ENCODE measurements around the gene SENP1.

The SENP1 gene

GRCh38 chr12:48028541-48029431 lies 77.1 kb downstream of the SENP1 start:
- peak; percentile 20 to 72 (median 52) for DNase-seq
- Histone ChIP-seq H3K27me3 (replicated peaks in 2 of 5; ENCODE audit: control insufficient read depth in 4 of 5, insufficient read depth in 5 of 5, low read length in 4 of 5) (no peaks in the 10 kb centered on the region), H3K4me1 (ENCODE audit: control extremely low read depth in 1 of 4, control insufficient read depth in 4 of 4, insufficient read depth in 4 of 4, low read length in 3 of 4) (peaks cover 0 to 34% (median 29%) of the 10 kb centered on the region in 4 experiments), H3K27ac (ENCODE audit: insufficient read depth in 1 of 2, low read depth in 1 of 2, low read length in 2 of 2, poor library complexity in 1 of 2, severe bottlenecking in 2 of 2) (no peak overlapping the region), H3K36me3 (ENCODE audit: control insufficient read depth in 4 of 4, insufficient read depth in 4 of 4, low read length in 3 of 4) (no peaks in the 10 kb centered on the region), H3K9me3 (ENCODE audit: control extremely low read depth in 1 of 5, control insufficient read depth in 4 of 5, insufficient read depth in 2 of 5, low read depth in 1 of 5, low read length in 4 of 5) (no peaks in the 10 kb centered on the region), H3K4me3 (ENCODE audit: control insufficient read depth in 1 of 7, extremely low read depth in 1 of 7, insufficient read depth in 4 of 7, low read depth in 2 of 7, low read length in 6 of 7) (no peak overlapping the region)
- 8% methylated on average over 5 of the region's 5 CpGs for WGBS (ENCODE audit: insufficient coverage)
- POLR2A ChIA-PET: no interaction called here
- CTCF ChIA-PET: interaction anchor here (0.9 to 1.4 kb wide), 2 partner anchors 13 to 24 kb away, joined by 3 to 6 read pairs; no protein-coding TSS in a partner anchor

- Histone ChIP-seq H3K27me3 (replicated peaks in 2 of 5; ENCODE audit: control insufficient read depth in 4 of 5, insufficient read depth in 5 of 5, low read length in 4 of 5) (peaks cover 0 to 2% (median 0%) of the 10 kb centered on the region in 5 experiments), H3K36me3 (ENCODE audit: control insufficient read depth in 4 of 4, insufficient read depth in 4 of 4, low read length in 3 of 4) (no peaks in the 10 kb centered on the region), H3K4me3 (ENCODE audit: control insufficient read depth in 1 of 7, extremely low read depth in 1 of 7, insufficient read depth in 4 of 7, low read depth in 2 of 7, low read length in 6 of 7) (peak overlapping the region in 1 of 7 experiments; percentile 18), H3K4me1 (ENCODE audit: control extremely low read depth in 1 of 4, control insufficient read depth in 4 of 4, insufficient read depth in 4 of 4, low read length in 3 of 4) (peaks cover 0 to 34% (median 29%) of the 10 kb centered on the region in 4 experiments), H3K9me3 (ENCODE audit: control extremely low read depth in 1 of 5, control insufficient read depth in 4 of 5, insufficient read depth in 2 of 5, low read depth in 1 of 5, low read length in 4 of 5) (no peaks in the 10 kb centered on the region), H3K27ac (ENCODE audit: insufficient read depth in 1 of 2, low read depth in 1 of 2, low read length in 2 of 2, poor library complexity in 1 of 2, severe bottlenecking in 2 of 2) (no peak overlapping the region)
- 58% methylated on average over 16 of the region's 18 CpGs for WGBS (ENCODE audit: insufficient coverage)
- ChIA-PET CTCF (no interaction called here), POLR2A (interaction anchor here (0.6 kb wide), 1 partner anchor 29 kb away, joined by 3 read pairs; no protein-coding TSS in a partner anchor)
- peak in 2 of 3 donors; percentile 34 to 45 for DNase-seq
Observed at GRCh38 chr12:48027183-48028002, 78.5 kb downstream of the SENP1 start.

GRCh38 chr12:48026060-48026827 lies 79.6 kb downstream of the SENP1 start:
- POLR2A ChIA-PET: no interaction called here
- CTCF ChIA-PET: no interaction called here
- H3K9me3 ChIP-seq (ENCODE audit: control extremely low read depth in 1 of 5, control insufficient read depth in 4 of 5, insufficient read depth in 2 of 5, low read depth in 1 of 5, low read length in 4 of 5): no peaks in the 10 kb centered on the region

GRCh38 chr12:48025281-48025680 lies 80.6 kb downstream of the SENP1 start:
- DNase-seq: no peak
- ChIA-PET POLR2A (no interaction called here), CTCF (no interaction called here)
- H3K27ac ChIP-seq (ENCODE audit: insufficient read depth in 1 of 2, low read depth in 1 of 2, low read length in 2 of 2, poor library complexity in 1 of 2, severe bottlenecking in 2 of 2): no peak overlapping the region
- 100% methylated on average over 4 of the region's 7 CpGs for WGBS (ENCODE audit: insufficient coverage)
- H3K27me3 ChIP-seq (replicated peaks in 2 of 5; ENCODE audit: control insufficient read depth in 4 of 5, insufficient read depth in 5 of 5, low read length in 4 of 5): peaks cover 0 to 2% (median 0%) of the 10 kb centered on the region in 5 experiments
- no peaks in the 10 kb centered on the region for H3K9me3 ChIP-seq (ENCODE audit: control extremely low read depth in 1 of 5, control insufficient read depth in 4 of 5, insufficient read depth in 2 of 5, low read depth in 1 of 5, low read length in 4 of 5)
- no peak overlapping the region for H3K4me3 ChIP-seq (ENCODE audit: control insufficient read depth in 1 of 7, extremely low read depth in 1 of 7, insufficient read depth in 4 of 7, low read depth in 2 of 7, low read length in 6 of 7)
- H3K36me3 ChIP-seq (ENCODE audit: control insufficient read depth in 4 of 4, insufficient read depth in 4 of 4, low read length in 3 of 4): no peaks in the 10 kb centered on the region
- peaks cover 0 to 34% (median 29%) of the 10 kb centered on the region in 4 experiments for H3K4me1 ChIP-seq (ENCODE audit: control extremely low read depth in 1 of 4, control insufficient read depth in 4 of 4, insufficient read depth in 4 of 4, low read length in 3 of 4)

More at GRCh38 chr12:48026060-48026827, 79.6 kb downstream of the SENP1 start:
- Histone ChIP-seq H3K36me3 (ENCODE audit: control insufficient read depth in 4 of 4, insufficient read depth in 4 of 4, low read length in 3 of 4) (no peaks in the 10 kb centered on the region), H3K4me3 (ENCODE audit: control insufficient read depth in 1 of 7, extremely low read depth in 1 of 7, insufficient read depth in 4 of 7, low read depth in 2 of 7, low read length in 6 of 7) (no peak overlapping the region), H3K27ac (ENCODE audit: insufficient read depth in 1 of 2, low read depth in 1 of 2, low read length in 2 of 2, poor library complexity in 1 of 2, severe bottlenecking in 2 of 2) (no peak overlapping the region), H3K4me1 (ENCODE audit: control extremely low read depth in 1 of 4, control insufficient read depth in 4 of 4, insufficient read depth in 4 of 4, low read length in 3 of 4) (peaks cover 0 to 34% (median 29%) of the 10 kb centered on the region in 4 experiments), H3K27me3 (replicated peaks in 2 of 5; ENCODE audit: control insufficient read depth in 4 of 5, insufficient read depth in 5 of 5, low read length in 4 of 5) (peaks cover 0 to 2% (median 0%) of the 10 kb centered on the region in 5 experiments)
- WGBS (ENCODE audit: insufficient coverage): 98% methylated on average over 7 of the region's 7 CpGs
- no peak for DNase-seq

GRCh38 chr12:48024735-48025134 lies 81.1 kb downstream of the SENP1 start:
- Histone ChIP-seq H3K4me1 (ENCODE audit: control extremely low read depth in 1 of 4, control insufficient read depth in 4 of 4, insufficient read depth in 4 of 4, low read length in 3 of 4) (peaks cover 0 to 31% (median 26%) of the 10 kb centered on the region in 4 experiments), H3K27ac (ENCODE audit: insufficient read depth in 1 of 2, low read depth in 1 of 2, low read length in 2 of 2, poor library complexity in 1 of 2, severe bottlenecking in 2 of 2) (no peak overlapping the region), H3K4me3 (ENCODE audit: control insufficient read depth in 1 of 7, extremely low read depth in 1 of 7, insufficient read depth in 4 of 7, low read depth in 2 of 7, low read length in 6 of 7) (no peak overlapping the region), H3K9me3 (ENCODE audit: control extremely low read depth in 1 of 5, control insufficient read depth in 4 of 5, insufficient read depth in 2 of 5, low read depth in 1 of 5, low read length in 4 of 5) (no peaks in the 10 kb centered on the region), H3K36me3 (ENCODE audit: control insufficient read depth in 4 of 4, insufficient read depth in 4 of 4, low read length in 3 of 4) (no peaks in the 10 kb centered on the region), H3K27me3 (replicated peaks in 2 of 5; ENCODE audit: control insufficient read depth in 4 of 5, insufficient read depth in 5 of 5, low read length in 4 of 5) (peaks cover 0 to 2% (median 0%) of the 10 kb centered on the region in 5 experiments)
- DNase-seq: no peak
- ChIA-PET POLR2A (no interaction called here), CTCF (no interaction called here)
- WGBS (ENCODE audit: insufficient coverage): 98% methylated on average over 8 of the region's 9 CpGs

GRCh38 chr12:48023386-48023785 lies 82.5 kb downstream of the SENP1 start:
- DNase-seq: no peak
- no peak overlapping the region for H3K27ac ChIP-seq (ENCODE audit: insufficient read depth in 1 of 2, low read depth in 1 of 2, low read length in 2 of 2, poor library complexity in 1 of 2, severe bottlenecking in 2 of 2)
- H3K27me3 ChIP-seq (replicated peaks in 2 of 5; ENCODE audit: control insufficient read depth in 4 of 5, insufficient read depth in 5 of 5, low read length in 4 of 5): peaks cover 0 to 7% (median 0%) of the 10 kb centered on the region in 5 experiments
- 85% methylated on average over 3 of the region's 5 CpGs for WGBS (ENCODE audit: insufficient coverage)
- H3K4me1 ChIP-seq (ENCODE audit: control extremely low read depth in 1 of 4, control insufficient read depth in 4 of 4, insufficient read depth in 4 of 4, low read length in 3 of 4): peaks cover 0 to 19% (median 15%) of the 10 kb centered on the region in 4 experiments
- H3K36me3 ChIP-seq (ENCODE audit: control insufficient read depth in 4 of 4, insufficient read depth in 4 of 4, low read length in 3 of 4): no peaks in the 10 kb centered on the region
- H3K9me3 ChIP-seq (ENCODE audit: control extremely low read depth in 1 of 5, control insufficient read depth in 4 of 5, insufficient read depth in 2 of 5, low read depth in 1 of 5, low read length in 4 of 5): no peaks in the 10 kb centered on the region
- H3K4me3 ChIP-seq (ENCODE audit: control insufficient read depth in 1 of 7, extremely low read depth in 1 of 7, insufficient read depth in 4 of 7, low read depth in 2 of 7, low read length in 6 of 7): no peak overlapping the region
- CTCF ChIA-PET: no interaction called here
- POLR2A ChIA-PET: no interaction called here
